DND-41 (cell line): Measurements from ENCODE around the gene MBTD1.

ENCODE experiments used
- EZH2 ChIP-seq: IDR thresholded peaks from 3 replicates; pipeline ENCODE4 v1.6.1; 2012; ENCODE audit warnings: borderline replicate concordance, low read depth, mild to moderate bottlenecking, moderate library complexity, low read length, inconsistent platforms; ENCODE audit not compliant: severe bottlenecking
- TF ChIP-seq, protein P1 (sequence below): IDR thresholded peaks from 2 replicates; pipeline ENCODE4 v1.5.1; 2012; ENCODE audit warnings: borderline replicate concordance, low read length, moderate library complexity, mild to moderate bottlenecking; ENCODE audit not compliant: poor library complexity, severe bottlenecking; ENCODE audit errors: extremely low read depth

DNA sequence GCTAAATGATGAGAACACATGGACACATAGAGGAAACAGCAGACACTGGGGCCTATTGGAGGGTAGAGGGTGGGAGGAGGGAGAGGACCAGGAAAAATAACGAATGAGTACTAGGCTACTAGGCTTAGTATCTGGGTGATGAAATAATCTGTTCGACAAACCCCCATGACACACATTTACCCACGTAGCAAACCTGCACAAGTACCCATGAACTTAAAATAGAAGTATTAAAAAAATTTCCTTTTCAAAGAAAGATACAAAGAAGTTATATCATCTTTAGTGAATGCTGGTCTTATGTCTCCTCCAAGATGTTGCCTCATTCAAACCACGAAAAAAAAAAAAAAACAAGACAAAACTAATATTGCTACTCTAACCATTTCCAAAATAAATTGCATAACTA is 31.7 kb downstream of the MBTD1 start:
- TF ChIP-seq, protein P1, sequence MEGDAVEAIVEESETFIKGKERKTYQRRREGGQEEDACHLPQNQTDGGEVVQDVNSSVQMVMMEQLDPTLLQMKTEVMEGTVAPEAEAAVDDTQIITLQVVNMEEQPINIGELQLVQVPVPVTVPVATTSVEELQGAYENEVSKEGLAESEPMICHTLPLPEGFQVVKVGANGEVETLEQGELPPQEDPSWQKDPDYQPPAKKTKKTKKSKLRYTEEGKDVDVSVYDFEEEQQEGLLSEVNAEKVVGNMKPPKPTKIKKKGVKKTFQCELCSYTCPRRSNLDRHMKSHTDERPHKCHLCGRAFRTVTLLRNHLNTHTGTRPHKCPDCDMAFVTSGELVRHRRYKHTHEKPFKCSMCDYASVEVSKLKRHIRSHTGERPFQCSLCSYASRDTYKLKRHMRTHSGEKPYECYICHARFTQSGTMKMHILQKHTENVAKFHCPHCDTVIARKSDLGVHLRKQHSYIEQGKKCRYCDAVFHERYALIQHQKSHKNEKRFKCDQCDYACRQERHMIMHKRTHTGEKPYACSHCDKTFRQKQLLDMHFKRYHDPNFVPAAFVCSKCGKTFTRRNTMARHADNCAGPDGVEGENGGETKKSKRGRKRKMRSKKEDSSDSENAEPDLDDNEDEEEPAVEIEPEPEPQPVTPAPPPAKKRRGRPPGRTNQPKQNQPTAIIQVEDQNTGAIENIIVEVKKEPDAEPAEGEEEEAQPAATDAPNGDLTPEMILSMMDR: no peak
- no peak for TF ChIP-seq EZH2
